H1 (cell line): ENCODE measurements around the gene DHRS13. TPM values are rescaled to one million over a fixed set of nuclear protein-coding genes. Genes with fewer than 3 reads are reported as not detected.

Experiments
- CTCF ChIA-PET: fragments of 300-600 bp; sonication (Branson Sonifier 250); formaldehyde crosslinking; loops from one replicate; lab custom pipeline; 2021; ENCODE audit not compliant: partially characterized antibody; lab: Charles Lee
- POLR2A ChIA-PET: fragments of 300-600 bp; sonication (Branson Sonifier 250); formaldehyde crosslinking; loops from one replicate; lab custom pipeline; 2021; ENCODE audit warnings: inconsistent platforms; ENCODE audit not compliant: partially characterized antibody; lab: Charles Lee
- DNase-seq, 2 experiments: peaks; one replicate each; pipeline versions ENCODE4 v3.0.0 to v3.0.0-alpha.2; 2010 to 2022; ENCODE audit warnings: low spot score in 2 of 2, low read depth in 1 of 2, mixed read lengths in 1 of 2
- FAIRE-seq: peaks from 2 replicates; lab custom pipeline; 2011; peaks lifted over from hg19 to GRCh38; lab: Jason Lieb, UNC
- H2AFZ ChIP-seq: 2 replicates; pipeline ENCODE4 v1.8.1; 2012; ENCODE audit warnings: low read length, inconsistent platforms
- H2AK5ac ChIP-seq: 2 replicates; pipeline ENCODE4 v1.6.1; 2013; ENCODE audit warnings: low read depth, low read length
- H2BK120ac ChIP-seq: replicated peaks from 2 replicates; pipeline ENCODE3; 2013; ENCODE audit warnings: low read depth, low read length, inconsistent platforms
- H2BK12ac ChIP-seq: 2 replicates; pipeline ENCODE4 v1.6.1; 2013; ENCODE audit warnings: low read depth, low read length
- H2BK15ac ChIP-seq: 2 replicates; pipeline ENCODE4 v1.6.1; 2013; ENCODE audit warnings: low read length
- H2BK20ac ChIP-seq: 2 replicates; pipeline ENCODE4 v1.6.1; 2013; ENCODE audit warnings: low read length
- H2BK5ac ChIP-seq: 2 replicates; pipeline ENCODE4 v1.6.1; 2013; ENCODE audit warnings: low read depth, low read length
- H3K14ac ChIP-seq: 2 replicates; pipeline ENCODE4 v1.6.1; 2013; ENCODE audit warnings: inconsistent platforms; ENCODE audit not compliant: insufficient read length
- H3K18ac ChIP-seq: 2 replicates; pipeline ENCODE4 v1.6.1; 2013; ENCODE audit warnings: low read length; ENCODE audit errors: extremely low read depth
- H3K23ac ChIP-seq: 2 replicates; pipeline ENCODE4 v1.6.1; 2013; ENCODE audit warnings: inconsistent platforms; ENCODE audit not compliant: insufficient read length
- H3K23me2 ChIP-seq: 2 replicates; pipeline ENCODE4 v1.6.1; 2013; ENCODE audit warnings: low read depth, low read length
- H3K27ac ChIP-seq: 2 replicates; pipeline ENCODE4 v1.6.1; 2011; ENCODE audit warnings: low read depth, low read length, inconsistent platforms
- H3K27me3 ChIP-seq, 4 experiments: replicated peaks in 1 of 4; 1 replicate in 1 of 4; 2 replicates in 3 of 4; pipeline versions ENCODE4 v1.6.1 to v1.8.1; 2011 to 2013; ENCODE audit warnings: low read length in 3 of 4, mild to moderate bottlenecking in 3 of 4, inconsistent platforms in 2 of 4, mixed read lengths in 2 of 4, moderate library complexity in 1 of 4; ENCODE audit not compliant: control insufficient read depth in 3 of 4, insufficient read depth in 3 of 4; ENCODE audit errors: extremely low read depth in 1 of 4
- H3K36me3 ChIP-seq, 4 experiments: 2 replicates each; pipeline versions ENCODE4 v1.6.1 to v1.8.1; 2011 to 2013; ENCODE audit warnings: mild to moderate bottlenecking in 4 of 4, low read length in 3 of 4, moderate library complexity in 2 of 4, control low read depth in 1 of 4, inconsistent platforms in 1 of 4; ENCODE audit not compliant: insufficient read depth in 4 of 4, control insufficient read depth in 2 of 4
- H3K4ac ChIP-seq: replicated peaks from 2 replicates; pipeline ENCODE3; 2013; ENCODE audit warnings: low read length, low read depth, mixed read lengths, inconsistent platforms; ENCODE audit not compliant: insufficient read length
- H3K4me1 ChIP-seq, 4 experiments: replicated peaks in 1 of 4; 1 replicate in 1 of 4; 2 replicates in 3 of 4; pipeline versions ENCODE4 v1.6.1 to v1.8.1; 2011 to 2013; ENCODE audit warnings: low read length in 3 of 4, inconsistent platforms in 2 of 4, mixed read lengths in 1 of 4; ENCODE audit not compliant: insufficient read depth in 4 of 4, control insufficient read depth in 3 of 4
- H3K4me2 ChIP-seq, 2 experiments: 2 replicates each; pipeline versions ENCODE4 v1.6.1 to v1.8.1; 2011 to 2013; ENCODE audit warnings: low read depth in 2 of 2, low read length in 2 of 2, control low read depth in 1 of 2, inconsistent platforms in 1 of 2, mild to moderate bottlenecking in 1 of 2; ENCODE audit not compliant: insufficient read depth in 1 of 2
- H3K4me3 ChIP-seq, 4 experiments: fragments of 200-600, 300-600 bp in 1 of 4; sonication (generic), shearing (Covaris generic), sonication (Bioruptor Twin) in 1 of 4; 2 replicates each; pipeline versions ENCODE4 v1.5.1 to v1.8.1; 2011 to 2016; ENCODE audit warnings: low read length in 4 of 4, low read depth in 3 of 4, control low read depth in 2 of 4, inconsistent platforms in 2 of 4, mild to moderate bottlenecking in 2 of 4, mixed read lengths in 1 of 4, moderate library complexity in 1 of 4; ENCODE audit not compliant: insufficient read depth in 2 of 4; ENCODE audit errors: extremely low read depth in 1 of 4
- H3K56ac ChIP-seq: replicated peaks from 2 replicates; pipeline ENCODE3; 2013; ENCODE audit warnings: low read depth, mild to moderate bottlenecking, mixed read lengths, low read length, inconsistent platforms; ENCODE audit not compliant: insufficient read length
- H3K79me1 ChIP-seq: 2 replicates; pipeline ENCODE4 v1.6.1; 2013; ENCODE audit warnings: low read depth, low read length, control low read depth
- H3K79me2 ChIP-seq, 2 experiments: 2 replicates each; pipeline versions ENCODE4 v1.6.1 to v1.8.1; 2012 to 2013; ENCODE audit warnings: low read length in 2 of 2, mild to moderate bottlenecking in 2 of 2, inconsistent platforms in 1 of 2; ENCODE audit not compliant: insufficient read depth in 2 of 2, control insufficient read depth in 1 of 2
- H3K9ac ChIP-seq, 4 experiments: replicated peaks in 1 of 4; 1 replicate in 1 of 4; 2 replicates in 3 of 4; pipeline versions ENCODE4 v1.6.1 to v1.8.1; 2011 to 2013; ENCODE audit warnings: low read depth in 3 of 4, low read length in 3 of 4, control low read depth in 2 of 4, mild to moderate bottlenecking in 2 of 4, moderate library complexity in 2 of 4, inconsistent platforms in 1 of 4; ENCODE audit errors: extremely low read depth in 1 of 4
- H3K9me3 ChIP-seq, 2 experiments: 2 replicates each; pipeline versions ENCODE4 v1.6.1 to v1.8.1; 2012 to 2013; ENCODE audit warnings: mild to moderate bottlenecking in 2 of 2, moderate library complexity in 2 of 2, control low read depth in 1 of 2, inconsistent platforms in 1 of 2, low read depth in 1 of 2, low read length in 1 of 2, mixed read lengths in 1 of 2; ENCODE audit not compliant: insufficient read depth in 2 of 2
- H4K20me1 ChIP-seq, 2 experiments: replicated peaks in 1 of 2; 2 replicates each; pipeline versions ENCODE3 to v1.8.1; 2011 to 2013; ENCODE audit warnings: inconsistent platforms in 2 of 2, low read length in 2 of 2, mild to moderate bottlenecking in 1 of 2; ENCODE audit not compliant: insufficient read depth in 2 of 2, control insufficient read depth in 1 of 2
- H4K5ac ChIP-seq: 2 replicates; pipeline ENCODE4 v1.6.1; 2013; ENCODE audit warnings: low read length, low read depth, mixed read lengths, inconsistent platforms; ENCODE audit not compliant: insufficient read length
- H4K8ac ChIP-seq: 2 replicates; pipeline ENCODE4 v1.8.0; 2013; ENCODE audit warnings: mild to moderate bottlenecking, moderate library complexity, low read length, inconsistent platforms; ENCODE audit not compliant: insufficient read depth; ENCODE audit errors: extremely low read depth
- H4K91ac ChIP-seq: replicated peaks from 2 replicates; pipeline ENCODE3; 2013; ENCODE audit warnings: low read length, mixed read lengths, inconsistent platforms; ENCODE audit not compliant: insufficient read length
- CEBPB ChIP-seq: IDR thresholded peaks from 2 replicates; pipeline ENCODE4 v1.6.1; 2012; ENCODE audit warnings: low read depth, low read length
- EGR1 ChIP-seq: IDR thresholded peaks from 2 replicates; pipeline ENCODE4 v1.6.1; 2011; ENCODE audit warnings: low read depth, low read length, borderline replicate concordance
- FOSL1 ChIP-seq: IDR thresholded peaks from 2 replicates; pipeline ENCODE4 v1.6.1; 2011; ENCODE audit warnings: mild to moderate bottlenecking, low read depth, low read length, moderate library complexity; ENCODE audit not compliant: insufficient read depth
- PHF8 ChIP-seq: fragments of 200-600 bp; sonication (generic); conservative IDR thresholded peaks from 2 replicates; pipeline ENCODE4 v1.7.1; 2012; ENCODE audit warnings: low read depth, mild to moderate bottlenecking, inconsistent platforms, low read length, moderate library complexity
- POLR2AphosphoS5 ChIP-seq: IDR thresholded peaks from 2 replicates; pipeline ENCODE4 v1.6.1; 2011; ENCODE audit warnings: low read depth, low read length
- POU5F1 ChIP-seq: IDR thresholded peaks from 2 replicates; pipeline ENCODE4 v1.6.1; 2011; ENCODE audit warnings: low read depth, mild to moderate bottlenecking, low read length, moderate library complexity
- RFX5 ChIP-seq: IDR thresholded peaks from 2 replicates; pipeline ENCODE4 v1.6.1; 2011; ENCODE audit warnings: low read depth, low read length, improper control_type of control experiment, borderline replicate concordance
- SIRT6 ChIP-seq: IDR thresholded peaks from one replicate; pipeline ENCODE4 v1.7.1; 2012; ENCODE audit warnings: low read length, inconsistent platforms
- SP4 ChIP-seq: IDR thresholded peaks from 2 replicates; pipeline ENCODE4 v1.6.1; 2012; ENCODE audit warnings: low read length, inconsistent platforms
- SUZ12 ChIP-seq: fragments of 200-600 bp; sonication (generic); IDR thresholded peaks from 2 replicates; pipeline ENCODE4 v1.6.1; 2012; ENCODE audit warnings: mild to moderate bottlenecking, inconsistent platforms, low read length, moderate library complexity, mixed read lengths
- TBP ChIP-seq: IDR thresholded peaks from 2 replicates; pipeline ENCODE4 v1.6.1; 2011; ENCODE audit warnings: low read depth, low read length, improper control_type of control experiment
- WGBS, 2 experiments: shearing (Covaris generic) in 1 of 2; methylation state at CpG; one replicate each; pipeline versions ENCODE4 v1.1.6 to v1.1.7; 2013 to 2015; ENCODE audit warnings: low lambda C conversion rate in 2 of 2, mixed read lengths in 2 of 2, inconsistent platforms in 1 of 2, low coverage in 1 of 2, missing lambda C conversion rate in 1 of 2; ENCODE audit not compliant: insufficient replicate concordance in 2 of 2, insufficient coverage in 1 of 2, insufficient read length in 1 of 2; ENCODE audit errors: extremely low coverage in 1 of 2, missing lambda C conversion rate in 1 of 2; 5-methylcytosine and 5-hydroxymethylcytosine counted together
- polyA plus RNA-seq, 7 experiments: library from polyadenylated mRNA; depleted of rRNA in 3 of 7; stranded (reverse) in 5 of 7; unstranded in 2 of 7; fragments of >200 nt in 5 of 7; fragments of 200-250 nt in 2 of 7; gene quantifications; 1 replicate in 5 of 7; 2 replicates in 1 of 7; 4 replicates in 1 of 7; pipeline versions ENCODE4 v1.2.1 to v1.2.3, GENCODE V29; 2011 to 2013; ENCODE audit warnings: missing spikeins in 2 of 7, mixed read lengths in 2 of 7
- total RNA-seq: library from RNA; stranded (reverse); fragmentation: NEBNext Ultra II Directional; extraction: Animal tissue kit (Norgen Biotek cat#: 25700); gene quantifications from 2 replicates; pipeline ENCODE4 v1.2.1, GENCODE V29; 2021

The DHRS13 gene
- total and polyA plus RNA-seq, 2 of the 8 experiments (the other 6 are each of a cell fraction or from before 2014, with no cell fraction given): 23.7 to 30.0 TPM

- H3K27me3 ChIP-seq: no peaks in the 10 kb centered on the region
- WGBS, 2 experiments: 2% methylated on average over 24 of the region's 73 CpGs; no CpG with 5 or more reads in 1 of the 2 experiments
- DNase-seq: peak; percentile 38 to 83
- peaks cover 2 to 18% (median 8%) of the 10 kb centered on the region in 4 experiments for H3K4me1 ChIP-seq
- peaks cover 0 to 2% of the 10 kb centered on the region in 2 experiments for H4K20me1 ChIP-seq
- peak within 1 kb of the TSS; percentile 42 to 85 (median 72) for H3K9ac ChIP-seq
- H3K36me3 ChIP-seq: no peaks in the 10 kb centered on the region; a peak in 1 of 8 replicates
- peak within 1 kb of the TSS; percentile 98 for H3K18ac ChIP-seq
- H4K8ac ChIP-seq: peak within 1 kb of the TSS; percentile 94
- H3K56ac ChIP-seq: peak within 1 kb of the TSS; percentile 90
- H3K23ac ChIP-seq: no peak within 1 kb of the TSS
- peak within 1 kb of the TSS; percentile 61 for H4K91ac ChIP-seq
- peaks cover 4 to 27% of the 10 kb centered on the region in 2 experiments for H3K79me2 ChIP-seq
- no peak for FAIRE-seq
- no peak within 1 kb of the TSS for H3K4ac ChIP-seq
- ChIA-PET POLR2A (interaction anchor here (0.5 to 5.2 kb wide), 31 partner anchors 10 to 186 kb away, joined by 3 to 51 read pairs (median 5); partner anchors contain the start of genes FAM222B, PHF12, PROCA1 and RPL23A), CTCF (interaction anchor here (0.8 to 7.3 kb wide), 18 partner anchors 10 to 348 kb away, joined by 3 to 47 read pairs (median 7); partner anchors contain the start of genes NEK8 and TLCD1)
- H3K4me2 ChIP-seq: peak within 1 kb of the TSS; percentile 68 to 71
- peak within 1 kb of the TSS; percentile 87; the same call in 1 of the 2 replicates for H2BK5ac ChIP-seq
- no peak within 1 kb of the TSS for H2BK12ac ChIP-seq
- no peak within 1 kb of the TSS for H2BK120ac ChIP-seq
- H2BK15ac ChIP-seq: 0 out of 2 replicates have a peak within 1 kb of the TSS, but pooled peaks have one; percentile 29
- H2BK20ac ChIP-seq: no peak within 1 kb of the TSS
- H2AK5ac ChIP-seq: no peak within 1 kb of the TSS; the same call in 1 of the 2 replicates
- peaks cover 6% of the 10 kb centered on the region; the same call in 1 of the 2 replicates for H3K23me2 ChIP-seq
- H3K9me3 ChIP-seq: no peaks in the 10 kb centered on the region
- peaks cover 11% of the 10 kb centered on the region for H3K79me1 ChIP-seq
- H3K14ac ChIP-seq: no peak within 1 kb of the TSS
- peak within 1 kb of the TSS; percentile 61 for H4K5ac ChIP-seq
- H2AFZ ChIP-seq: no peak within 1 kb of the TSS; the same call in 1 of the 2 replicates
- peak within 1 kb of the TSS; percentile 68; the same call in 1 of the 2 replicates for H3K27ac ChIP-seq
- peak within 1 kb of the TSS; percentile 79 to 94 (median 89) for H3K4me3 ChIP-seq
- TF ChIP-seq FOSL1 (no peak), SUZ12 (no peak), POU5F1 (no peak), RFX5 (no peak), POLR2AphosphoS5 (no peak; the same call in 1 of the 2 replicates), TBP (peak; percentile 39; the same call in 1 of the 2 replicates), PHF8 (peak; percentile 70), SP4 (no peak), SIRT6 (no peak), EGR1 (no peak), CEBPB (peak; percentile 45; the same call in 1 of the 2 replicates)
Measured at GRCh38 chr17:28896884-28897768, 5.8 kb downstream of the DHRS13 start, which contains the start of gene FLOT2. FLOT2 (minus strand) TSS chr17:28897733; CDS start chr17:28897574, 159 bp downstream.
